Ascending aorta (tissue), 2 donors: Measurements from ENCODE around the gene FGFBP2. TPM values are rescaled to one million over a fixed set of nuclear protein-coding genes. Genes with fewer than 3 reads are reported as not detected.

Experiments used
- DNase-seq, 2 donors: peaks; one replicate each; pipeline ENCODE4 v3.0.0-alpha.2; 2019; ENCODE audit warnings: low spot score in 2 of 2
- H3K27ac ChIP-seq, 2 donors: fragments of 200-600 bp; sonication (generic); one replicate each; pipeline ENCODE4 v1.5.1; 2016 to 2017; ENCODE audit warnings: mild to moderate bottlenecking in 1 of 2
- H3K27me3 ChIP-seq: fragments of 200-600 bp; sonication (generic); one replicate; pipeline ENCODE4 v1.5.1; 2017
- H3K36me3 ChIP-seq, 2 donors: fragments of 200-600 bp; sonication (generic); one replicate each; pipeline ENCODE4 v1.5.1; 2016
- H3K4me1 ChIP-seq, 2 donors: fragments of 200-600 bp; sonication (generic); one replicate each; pipeline ENCODE4 v1.5.1; 2016 to 2017; ENCODE audit warnings: mild to moderate bottlenecking in 1 of 2
- H3K4me3 ChIP-seq, 2 donors: fragments of 200-600 bp; sonication (generic); one replicate each; pipeline ENCODE4 v1.5.1; 2016 to 2017; ENCODE audit warnings: mild to moderate bottlenecking in 1 of 2
- H3K9me3 ChIP-seq, 2 donors: fragments of 200-600 bp; sonication (generic); one replicate each; pipeline ENCODE4 v1.5.1; 2016
- intact Hi-C: fragments of 100-400 bp; cut with DNase I; formaldehyde crosslinking; loops from one replicate; pipeline ENCODE4 v1.15.1; 2023
- total RNA-seq: library from RNA; depleted of rRNA; stranded (reverse); fragments of >200 nt; gene quantifications from one replicate; pipeline ENCODE4 v1.1.0, GENCODE V29; 2016
- TF ChIP-seq, protein P1 (sequence below), 3 experiments: fragments of 200-600 bp in 2 of 3; fragments of 450-650 bp in 1 of 3; sonication (generic) in 2 of 3; IDR thresholded peaks; one replicate each; pipeline ENCODE4 v1.5.1; 2016 to 2019; ENCODE audit warnings: antibody characterized with exemption in 3 of 3, mild to moderate bottlenecking in 1 of 3, moderate library complexity in 1 of 3

The FGFBP2 gene
- total RNA-seq, 1 donor from 2014 or later: not detected

DNA sequence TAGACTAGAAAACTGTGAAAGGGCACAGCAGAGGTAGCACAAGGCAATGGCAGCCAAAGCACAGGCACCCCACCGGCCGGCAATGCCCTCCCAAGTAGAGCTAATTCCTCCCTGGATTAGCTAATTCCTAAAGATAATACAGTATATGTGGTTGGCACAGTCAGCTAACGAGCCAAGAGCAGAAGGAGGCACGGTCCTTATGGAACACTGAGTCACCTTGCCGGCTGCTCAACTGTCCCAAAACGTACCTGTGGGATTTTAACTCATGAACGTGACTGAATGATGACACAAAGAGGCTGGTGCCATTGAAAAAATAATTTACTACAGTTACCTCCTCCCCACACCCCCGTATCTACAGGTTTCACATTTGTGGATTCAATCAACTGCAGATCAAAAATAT is 15.3 kb downstream of the FGFBP2 start:
- Histone ChIP-seq H3K36me3 (no peaks in the 10 kb centered on the region), H3K27ac (no peak overlapping the region), H3K4me3 (no peak overlapping the region), H3K27me3 (no peaks in the 10 kb centered on the region), H3K4me1 (no peaks in the 10 kb centered on the region), H3K9me3 (no peaks in the 10 kb centered on the region)
- no peak for DNase-seq
- intact Hi-C loops: no loop called here
- TF ChIP-seq, protein P1, sequence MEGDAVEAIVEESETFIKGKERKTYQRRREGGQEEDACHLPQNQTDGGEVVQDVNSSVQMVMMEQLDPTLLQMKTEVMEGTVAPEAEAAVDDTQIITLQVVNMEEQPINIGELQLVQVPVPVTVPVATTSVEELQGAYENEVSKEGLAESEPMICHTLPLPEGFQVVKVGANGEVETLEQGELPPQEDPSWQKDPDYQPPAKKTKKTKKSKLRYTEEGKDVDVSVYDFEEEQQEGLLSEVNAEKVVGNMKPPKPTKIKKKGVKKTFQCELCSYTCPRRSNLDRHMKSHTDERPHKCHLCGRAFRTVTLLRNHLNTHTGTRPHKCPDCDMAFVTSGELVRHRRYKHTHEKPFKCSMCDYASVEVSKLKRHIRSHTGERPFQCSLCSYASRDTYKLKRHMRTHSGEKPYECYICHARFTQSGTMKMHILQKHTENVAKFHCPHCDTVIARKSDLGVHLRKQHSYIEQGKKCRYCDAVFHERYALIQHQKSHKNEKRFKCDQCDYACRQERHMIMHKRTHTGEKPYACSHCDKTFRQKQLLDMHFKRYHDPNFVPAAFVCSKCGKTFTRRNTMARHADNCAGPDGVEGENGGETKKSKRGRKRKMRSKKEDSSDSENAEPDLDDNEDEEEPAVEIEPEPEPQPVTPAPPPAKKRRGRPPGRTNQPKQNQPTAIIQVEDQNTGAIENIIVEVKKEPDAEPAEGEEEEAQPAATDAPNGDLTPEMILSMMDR (IDR thresholded peaks at IDR 0.05): no peak

DNA sequence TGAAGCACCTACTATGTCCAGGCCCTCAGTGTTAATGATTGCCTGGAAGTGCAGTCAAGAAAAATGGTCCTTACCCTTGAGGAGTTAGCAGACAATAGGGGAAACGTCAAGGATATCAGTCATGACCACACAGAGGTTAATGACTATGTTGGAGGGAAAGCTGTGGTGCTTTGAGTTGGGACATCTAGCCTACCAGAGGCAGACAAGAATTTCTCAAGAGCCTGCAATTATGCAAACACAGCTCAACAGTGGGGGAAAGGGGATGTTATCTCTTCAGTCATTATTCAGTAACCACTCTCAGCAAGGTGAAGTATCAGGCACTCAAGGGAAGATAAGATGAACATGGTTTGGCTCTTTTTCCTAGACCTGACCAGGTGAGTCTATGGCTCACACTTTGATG is 17.5 kb downstream of the FGFBP2 start:
- H3K4me3 ChIP-seq: no peak overlapping the region
- H3K9me3 ChIP-seq: no peaks in the 10 kb centered on the region
- no peaks in the 10 kb centered on the region for H3K27me3 ChIP-seq
- DNase-seq: no peak
- H3K4me1 ChIP-seq: no peaks in the 10 kb centered on the region
- intact Hi-C loops: no loop called here
- no peaks in the 10 kb centered on the region for H3K36me3 ChIP-seq
- TF ChIP-seq, protein P1 (IDR thresholded peaks at IDR 0.05): no peak
- H3K27ac ChIP-seq: no peak overlapping the region

DNA sequence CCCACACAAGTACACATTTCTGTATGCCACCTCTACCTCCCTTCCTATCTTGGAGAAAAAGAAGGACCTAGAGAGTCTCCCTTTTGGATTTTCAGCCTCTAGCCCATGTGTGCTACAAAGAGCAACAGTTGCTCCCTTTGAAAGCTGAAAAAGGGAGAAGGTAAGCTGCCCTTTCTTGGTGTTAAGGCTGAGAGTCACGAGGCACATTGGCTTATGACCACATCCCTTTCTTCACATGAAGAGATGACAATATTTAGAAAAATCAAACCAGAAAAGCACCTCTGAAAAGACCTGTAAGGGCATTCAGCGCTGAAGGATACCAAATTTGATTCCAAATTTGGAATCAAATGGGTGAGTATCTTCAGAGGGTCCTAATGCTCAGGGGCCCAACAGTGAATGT is 18.1 kb downstream of the FGFBP2 start:
- intact Hi-C loops: no loop called here
- no peak for DNase-seq
- no peak overlapping the region for H3K4me3 ChIP-seq
- H3K27ac ChIP-seq: no peak overlapping the region
- no peaks in the 10 kb centered on the region for H3K27me3 ChIP-seq
- no peaks in the 10 kb centered on the region for H3K4me1 ChIP-seq
- no peaks in the 10 kb centered on the region for H3K9me3 ChIP-seq
- TF ChIP-seq, protein P1 (IDR thresholded peaks at IDR 0.05): no peak
- no peaks in the 10 kb centered on the region for H3K36me3 ChIP-seq

DNA sequence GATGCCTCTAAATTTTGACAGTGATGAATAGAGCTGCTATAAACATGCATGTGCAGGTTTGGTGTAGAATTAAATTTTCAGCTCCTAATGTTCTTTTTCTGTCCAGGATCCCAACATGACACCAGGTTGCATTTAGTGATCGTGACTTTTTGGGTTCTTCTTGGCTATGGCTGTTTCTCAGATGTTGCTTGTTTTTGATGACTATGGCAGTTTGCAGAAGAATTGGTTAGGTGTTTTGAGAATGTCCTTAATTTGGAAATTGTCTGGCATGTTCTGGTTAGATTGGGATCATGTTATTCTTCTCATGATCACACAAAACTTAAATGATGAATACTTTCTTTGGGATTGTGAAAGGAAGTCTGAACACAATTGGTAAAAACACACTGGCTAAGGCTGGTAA is 20.7 kb downstream of the FGFBP2 start:
- H3K4me1 ChIP-seq: no peaks in the 10 kb centered on the region
- no peaks in the 10 kb centered on the region for H3K9me3 ChIP-seq
- no peak for DNase-seq
- no peaks in the 10 kb centered on the region for H3K27me3 ChIP-seq
- no peaks in the 10 kb centered on the region for H3K36me3 ChIP-seq
- intact Hi-C loops: no loop called here
- H3K27ac ChIP-seq: no peak overlapping the region
- H3K4me3 ChIP-seq: no peak overlapping the region
- TF ChIP-seq, protein P1 (IDR thresholded peaks at IDR 0.05): no peak

DNA sequence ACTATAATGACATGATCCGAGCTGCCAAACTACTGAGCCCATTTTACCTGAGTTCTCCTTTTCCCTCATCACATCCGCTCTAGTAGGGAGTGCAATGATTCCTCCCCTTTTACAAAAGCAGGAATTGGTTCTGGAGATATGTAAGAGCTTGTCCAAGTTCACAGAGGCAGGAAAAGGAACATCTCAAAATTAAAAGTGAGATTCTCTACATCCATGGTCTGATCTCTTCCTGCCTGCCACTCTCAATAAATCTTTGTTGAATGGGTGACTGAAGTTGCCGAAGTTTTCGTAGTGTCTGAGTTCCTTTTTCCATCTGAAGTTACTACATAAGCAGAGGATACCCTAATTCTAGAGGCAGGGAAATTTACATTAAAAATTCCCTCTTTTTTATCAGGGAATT is 24.3 kb downstream of the FGFBP2 start, which contains the start of gene FGFBP1:
TSS of gene FGFBP1 (minus strand) at position 101 of the 400 bp plus-strand sequence. CDS start 2,108 bp downstream, outside the sequence.
- intact Hi-C loops: no loop called here
- DNase-seq: no peak
- no peaks in the 10 kb centered on the region for H3K27me3 ChIP-seq
- no peaks in the 10 kb centered on the region for H3K4me1 ChIP-seq
- H3K9me3 ChIP-seq: no peaks in the 10 kb centered on the region
- H3K36me3 ChIP-seq: no peaks in the 10 kb centered on the region
- H3K27ac ChIP-seq: no peak within 1 kb of the TSS
- TF ChIP-seq, protein P1 (IDR thresholded peaks at IDR 0.05): no peak
- H3K4me3 ChIP-seq: no peak within 1 kb of the TSS

DNA sequence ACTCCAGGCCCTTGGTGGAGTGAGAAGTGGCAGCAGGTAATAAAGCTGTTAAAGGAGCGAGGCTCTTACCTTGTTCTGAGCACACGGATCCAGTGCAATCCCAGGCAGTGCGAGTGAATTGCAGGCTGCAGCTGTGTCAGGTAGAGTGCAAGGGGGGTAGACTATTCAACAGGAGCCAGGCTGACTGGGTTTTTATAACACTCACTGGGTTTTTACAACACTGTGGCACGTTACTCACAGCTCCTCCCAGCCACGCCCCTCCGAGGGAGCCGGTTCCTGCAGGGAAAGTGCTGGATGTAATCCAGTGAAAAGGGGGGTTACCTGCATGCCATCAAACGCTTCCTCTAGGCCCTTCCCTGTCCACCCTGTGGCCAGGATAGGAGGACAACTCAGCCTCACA is 24.8 kb downstream of the FGFBP2 start:
- intact Hi-C loops: no loop called here
- DNase-seq: no peak
- no peaks in the 10 kb centered on the region for H3K9me3 ChIP-seq
- H3K27ac ChIP-seq: no peak overlapping the region
- TF ChIP-seq, protein P1 (IDR thresholded peaks at IDR 0.05): no peak
- no peaks in the 10 kb centered on the region for H3K27me3 ChIP-seq
- H3K4me1 ChIP-seq: no peaks in the 10 kb centered on the region
- H3K4me3 ChIP-seq: no peak overlapping the region
- H3K36me3 ChIP-seq: no peaks in the 10 kb centered on the region
